H1 (cell line): ENCODE results near the gene TSEN34. TPM values are rescaled to one million over a fixed set of nuclear protein-coding genes. Genes with fewer than 3 reads are reported as not detected.

Experiments used
- CTCF ChIA-PET: fragments of 300-600 bp; sonication (Branson Sonifier 250); formaldehyde crosslinking; loops from one replicate; lab custom pipeline; 2021; ENCODE audit not compliant: partially characterized antibody; lab: Charles Lee
- POLR2A ChIA-PET: fragments of 300-600 bp; sonication (Branson Sonifier 250); formaldehyde crosslinking; loops from one replicate; lab custom pipeline; 2021; ENCODE audit warnings: inconsistent platforms; ENCODE audit not compliant: partially characterized antibody; lab: Charles Lee
- DNase-seq, 2 experiments: peaks; one replicate each; pipeline versions ENCODE4 v3.0.0 to v3.0.0-alpha.2; 2010 to 2022; ENCODE audit warnings: low spot score in 2 of 2, low read depth in 1 of 2, mixed read lengths in 1 of 2
- FAIRE-seq: peaks from 2 replicates; lab custom pipeline; 2011; peaks lifted over from hg19 to GRCh38; lab: Jason Lieb, UNC
- H2AFZ ChIP-seq: 2 replicates; pipeline ENCODE4 v1.8.1; 2012; ENCODE audit warnings: low read length, inconsistent platforms
- H2AK5ac ChIP-seq: 2 replicates; pipeline ENCODE4 v1.6.1; 2013; ENCODE audit warnings: low read depth, low read length
- H2BK120ac ChIP-seq: replicated peaks from 2 replicates; pipeline ENCODE3; 2013; ENCODE audit warnings: low read depth, low read length, inconsistent platforms
- H2BK12ac ChIP-seq: 2 replicates; pipeline ENCODE4 v1.6.1; 2013; ENCODE audit warnings: low read depth, low read length
- H2BK15ac ChIP-seq: 2 replicates; pipeline ENCODE4 v1.6.1; 2013; ENCODE audit warnings: low read length
- H2BK20ac ChIP-seq: 2 replicates; pipeline ENCODE4 v1.6.1; 2013; ENCODE audit warnings: low read length
- H2BK5ac ChIP-seq: 2 replicates; pipeline ENCODE4 v1.6.1; 2013; ENCODE audit warnings: low read depth, low read length
- H3K14ac ChIP-seq: 2 replicates; pipeline ENCODE4 v1.6.1; 2013; ENCODE audit warnings: inconsistent platforms; ENCODE audit not compliant: insufficient read length
- H3K18ac ChIP-seq: 2 replicates; pipeline ENCODE4 v1.6.1; 2013; ENCODE audit warnings: low read length; ENCODE audit errors: extremely low read depth
- H3K23ac ChIP-seq: 2 replicates; pipeline ENCODE4 v1.6.1; 2013; ENCODE audit warnings: inconsistent platforms; ENCODE audit not compliant: insufficient read length
- H3K23me2 ChIP-seq: 2 replicates; pipeline ENCODE4 v1.6.1; 2013; ENCODE audit warnings: low read depth, low read length
- H3K27ac ChIP-seq: 2 replicates; pipeline ENCODE4 v1.6.1; 2011; ENCODE audit warnings: low read depth, low read length, inconsistent platforms
- H3K27me3 ChIP-seq, 4 experiments: replicated peaks in 1 of 4; 1 replicate in 1 of 4; 2 replicates in 3 of 4; pipeline versions ENCODE4 v1.6.1 to v1.8.1; 2011 to 2013; ENCODE audit warnings: low read length in 3 of 4, mild to moderate bottlenecking in 3 of 4, inconsistent platforms in 2 of 4, mixed read lengths in 2 of 4, moderate library complexity in 1 of 4; ENCODE audit not compliant: control insufficient read depth in 3 of 4, insufficient read depth in 3 of 4; ENCODE audit errors: extremely low read depth in 1 of 4
- H3K36me3 ChIP-seq, 4 experiments: 2 replicates each; pipeline versions ENCODE4 v1.6.1 to v1.8.1; 2011 to 2013; ENCODE audit warnings: mild to moderate bottlenecking in 4 of 4, low read length in 3 of 4, moderate library complexity in 2 of 4, control low read depth in 1 of 4, inconsistent platforms in 1 of 4; ENCODE audit not compliant: insufficient read depth in 4 of 4, control insufficient read depth in 2 of 4
- H3K4ac ChIP-seq: replicated peaks from 2 replicates; pipeline ENCODE3; 2013; ENCODE audit warnings: low read length, low read depth, mixed read lengths, inconsistent platforms; ENCODE audit not compliant: insufficient read length
- H3K4me1 ChIP-seq, 4 experiments: replicated peaks in 1 of 4; 1 replicate in 1 of 4; 2 replicates in 3 of 4; pipeline versions ENCODE4 v1.6.1 to v1.8.1; 2011 to 2013; ENCODE audit warnings: low read length in 3 of 4, inconsistent platforms in 2 of 4, mixed read lengths in 1 of 4; ENCODE audit not compliant: insufficient read depth in 4 of 4, control insufficient read depth in 3 of 4
- H3K4me2 ChIP-seq, 2 experiments: 2 replicates each; pipeline versions ENCODE4 v1.6.1 to v1.8.1; 2011 to 2013; ENCODE audit warnings: low read depth in 2 of 2, low read length in 2 of 2, control low read depth in 1 of 2, inconsistent platforms in 1 of 2, mild to moderate bottlenecking in 1 of 2; ENCODE audit not compliant: insufficient read depth in 1 of 2
- H3K4me3 ChIP-seq, 4 experiments: fragments of 200-600, 300-600 bp in 1 of 4; sonication (generic), shearing (Covaris generic), sonication (Bioruptor Twin) in 1 of 4; 2 replicates each; pipeline versions ENCODE4 v1.5.1 to v1.8.1; 2011 to 2016; ENCODE audit warnings: low read length in 4 of 4, low read depth in 3 of 4, control low read depth in 2 of 4, inconsistent platforms in 2 of 4, mild to moderate bottlenecking in 2 of 4, mixed read lengths in 1 of 4, moderate library complexity in 1 of 4; ENCODE audit not compliant: insufficient read depth in 2 of 4; ENCODE audit errors: extremely low read depth in 1 of 4
- H3K56ac ChIP-seq: replicated peaks from 2 replicates; pipeline ENCODE3; 2013; ENCODE audit warnings: low read depth, mild to moderate bottlenecking, mixed read lengths, low read length, inconsistent platforms; ENCODE audit not compliant: insufficient read length
- H3K79me1 ChIP-seq: 2 replicates; pipeline ENCODE4 v1.6.1; 2013; ENCODE audit warnings: low read depth, low read length, control low read depth
- H3K79me2 ChIP-seq, 2 experiments: 2 replicates each; pipeline versions ENCODE4 v1.6.1 to v1.8.1; 2012 to 2013; ENCODE audit warnings: low read length in 2 of 2, mild to moderate bottlenecking in 2 of 2, inconsistent platforms in 1 of 2; ENCODE audit not compliant: insufficient read depth in 2 of 2, control insufficient read depth in 1 of 2
- H3K9ac ChIP-seq, 4 experiments: replicated peaks in 1 of 4; 1 replicate in 1 of 4; 2 replicates in 3 of 4; pipeline versions ENCODE4 v1.6.1 to v1.8.1; 2011 to 2013; ENCODE audit warnings: low read depth in 3 of 4, low read length in 3 of 4, control low read depth in 2 of 4, mild to moderate bottlenecking in 2 of 4, moderate library complexity in 2 of 4, inconsistent platforms in 1 of 4; ENCODE audit errors: extremely low read depth in 1 of 4
- H3K9me3 ChIP-seq, 2 experiments: 2 replicates each; pipeline versions ENCODE4 v1.6.1 to v1.8.1; 2012 to 2013; ENCODE audit warnings: mild to moderate bottlenecking in 2 of 2, moderate library complexity in 2 of 2, control low read depth in 1 of 2, inconsistent platforms in 1 of 2, low read depth in 1 of 2, low read length in 1 of 2, mixed read lengths in 1 of 2; ENCODE audit not compliant: insufficient read depth in 2 of 2
- H4K20me1 ChIP-seq, 2 experiments: replicated peaks in 1 of 2; 2 replicates each; pipeline versions ENCODE3 to v1.8.1; 2011 to 2013; ENCODE audit warnings: inconsistent platforms in 2 of 2, low read length in 2 of 2, mild to moderate bottlenecking in 1 of 2; ENCODE audit not compliant: insufficient read depth in 2 of 2, control insufficient read depth in 1 of 2
- H4K5ac ChIP-seq: 2 replicates; pipeline ENCODE4 v1.6.1; 2013; ENCODE audit warnings: low read length, low read depth, mixed read lengths, inconsistent platforms; ENCODE audit not compliant: insufficient read length
- H4K8ac ChIP-seq: 2 replicates; pipeline ENCODE4 v1.8.0; 2013; ENCODE audit warnings: mild to moderate bottlenecking, moderate library complexity, low read length, inconsistent platforms; ENCODE audit not compliant: insufficient read depth; ENCODE audit errors: extremely low read depth
- H4K91ac ChIP-seq: replicated peaks from 2 replicates; pipeline ENCODE3; 2013; ENCODE audit warnings: low read length, mixed read lengths, inconsistent platforms; ENCODE audit not compliant: insufficient read length
- EP300 ChIP-seq, 2 experiments: IDR thresholded peaks; 1 replicate in 1 of 2; 2 replicates in 1 of 2; pipeline ENCODE4 v1.6.1; 2011 to 2012; ENCODE audit warnings: low read depth in 2 of 2, low read length in 2 of 2, mild to moderate bottlenecking in 2 of 2, borderline replicate concordance in 1 of 2, inconsistent platforms in 1 of 2, moderate library complexity in 1 of 2
- HDAC2 ChIP-seq, 2 experiments: fragments of 300-600 bp in 1 of 2; sonication (generic) in 1 of 2; IDR thresholded peaks; 2 replicates each; pipeline ENCODE4 v1.6.1; 2011 to 2012; ENCODE audit warnings: low read depth in 2 of 2, low read length in 2 of 2, mild to moderate bottlenecking in 2 of 2, moderate library complexity in 2 of 2, borderline replicate concordance in 1 of 2, inconsistent platforms in 1 of 2
- KDM5A ChIP-seq: fragments of 200-600 bp; IDR thresholded peaks from 2 replicates; pipeline ENCODE4 v1.7.1; 2012; ENCODE audit warnings: mild to moderate bottlenecking, low read length, inconsistent platforms, mixed read lengths
- NANOG ChIP-seq: IDR thresholded peaks from 2 replicates; pipeline ENCODE4 v1.6.1; 2011; ENCODE audit warnings: low read length, low read depth, mild to moderate bottlenecking, inconsistent platforms; ENCODE audit not compliant: insufficient read depth, poor library complexity, severe bottlenecking
- RNF2 ChIP-seq: fragments of 200-900, 300-1000 bp; sonication (generic); IDR thresholded peaks from 2 replicates; pipeline ENCODE4 v1.7.1; 2016; ENCODE audit warnings: borderline replicate concordance, low read depth, mild to moderate bottlenecking, antibody characterized with exemption, low read length; ENCODE audit not compliant: poor library complexity, severe bottlenecking; ENCODE audit errors: missing control alignments
- RXRA ChIP-seq: IDR thresholded peaks from 2 replicates; pipeline ENCODE4 v1.6.1; 2011; ENCODE audit warnings: low read depth, mild to moderate bottlenecking, low read length, moderate library complexity; ENCODE audit not compliant: insufficient read depth
- SP4 ChIP-seq: IDR thresholded peaks from 2 replicates; pipeline ENCODE4 v1.6.1; 2012; ENCODE audit warnings: low read length, inconsistent platforms
- WGBS, 2 experiments: shearing (Covaris generic) in 1 of 2; methylation state at CpG; one replicate each; pipeline versions ENCODE4 v1.1.6 to v1.1.7; 2013 to 2015; ENCODE audit warnings: low lambda C conversion rate in 2 of 2, mixed read lengths in 2 of 2, inconsistent platforms in 1 of 2, low coverage in 1 of 2, missing lambda C conversion rate in 1 of 2; ENCODE audit not compliant: insufficient replicate concordance in 2 of 2, insufficient coverage in 1 of 2, insufficient read length in 1 of 2; ENCODE audit errors: extremely low coverage in 1 of 2, missing lambda C conversion rate in 1 of 2; 5-methylcytosine and 5-hydroxymethylcytosine counted together
- polyA plus RNA-seq, 7 experiments: library from polyadenylated mRNA; depleted of rRNA in 3 of 7; stranded (reverse) in 5 of 7; unstranded in 2 of 7; fragments of >200 nt in 5 of 7; fragments of 200-250 nt in 2 of 7; gene quantifications; 1 replicate in 5 of 7; 2 replicates in 1 of 7; 4 replicates in 1 of 7; pipeline versions ENCODE4 v1.2.1 to v1.2.3, GENCODE V29; 2011 to 2013; ENCODE audit warnings: missing spikeins in 2 of 7, mixed read lengths in 2 of 7
- total RNA-seq: library from RNA; stranded (reverse); fragmentation: NEBNext Ultra II Directional; extraction: Animal tissue kit (Norgen Biotek cat#: 25700); gene quantifications from 2 replicates; pipeline ENCODE4 v1.2.1, GENCODE V29; 2021
- TF ChIP-seq, protein P1 (sequence below), 3 experiments: IDR thresholded peaks; 1 replicate in 2 of 3; 2 replicates in 1 of 3; pipeline versions ENCODE4 v1.5.1 to v1.6.1; 2011; ENCODE audit warnings: low read length in 3 of 3, mild to moderate bottlenecking in 3 of 3, inconsistent platforms in 2 of 3, low read depth in 1 of 3, moderate library complexity in 1 of 3; ENCODE audit not compliant: insufficient read depth in 1 of 3; ENCODE audit errors: control extremely low read depth in 1 of 3

The TSEN34 gene
- total and polyA plus RNA-seq, 2 of the 8 experiments (the other 6 are each of a cell fraction or from before 2014, with no cell fraction given) = 22.5 to 52.3 TPM

DNA sequence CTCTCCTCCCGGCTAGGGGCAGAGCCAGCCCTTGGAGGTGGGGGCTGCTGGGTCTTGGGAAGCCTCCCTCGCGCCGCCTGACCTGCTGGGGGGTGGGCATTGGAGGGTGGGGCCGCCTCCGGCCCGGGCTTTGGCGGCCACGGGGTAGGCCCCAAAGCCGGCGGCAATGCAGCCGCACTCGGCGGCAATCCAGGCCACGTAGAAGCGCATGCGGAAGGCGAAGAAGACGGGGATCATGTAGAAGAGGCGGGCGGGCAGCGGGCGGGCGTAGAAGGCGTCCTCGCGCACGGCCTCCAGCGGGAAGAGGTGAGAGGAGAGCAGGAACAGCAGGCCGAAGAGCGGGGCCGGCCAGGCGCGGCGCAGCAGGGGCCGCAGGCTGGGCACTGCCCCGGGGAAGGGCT is 10.4 kb upstream of the TSEN34 start:
- H4K20me1 ChIP-seq = peaks cover 10 to 15% of the 10 kb centered on the region in 2 experiments
- H2BK5ac ChIP-seq = no peak overlapping the region
- no peak overlapping the region for H3K4me3 ChIP-seq
- peak overlapping the region; percentile 16; the same call in 1 of the 2 replicates for H4K8ac ChIP-seq
- H3K4ac ChIP-seq = no peak overlapping the region
- no peaks in the 10 kb centered on the region for H3K27me3 ChIP-seq
- peak overlapping the region; percentile 17; the same call in 1 of the 2 replicates for H3K27ac ChIP-seq
- DNase-seq (no peak), FAIRE-seq (no peak)
- no peak overlapping the region for H2BK120ac ChIP-seq
- no peak overlapping the region for H2BK15ac ChIP-seq
- H3K79me2 ChIP-seq = no peaks in the 10 kb centered on the region
- no peak overlapping the region for H4K5ac ChIP-seq
- no peak overlapping the region for H3K23ac ChIP-seq
- H3K9ac ChIP-seq = no peak overlapping the region; a peak in 1 of 7 replicates
- no peaks in the 10 kb centered on the region for H3K9me3 ChIP-seq
- WGBS, 2 experiments = 89% methylated on average over 1 of the region's 37 CpGs; no CpG with 5 or more reads in 1 of the 2 experiments
- H3K23me2 ChIP-seq = no peaks in the 10 kb centered on the region; the same call in 1 of the 2 replicates
- no peak overlapping the region for H2BK12ac ChIP-seq
- H2AK5ac ChIP-seq = no peak overlapping the region
- H3K4me2 ChIP-seq = no peak overlapping the region
- H3K36me3 ChIP-seq = peaks cover 6 to 11% (median 7%) of the 10 kb centered on the region in 4 experiments; a peak in 6 of 8 replicates
- CTCF ChIA-PET = interaction anchor here (1.0 to 1.9 kb wide), 9 partner anchors 8 to 84 kb away, joined by 3 to 7 read pairs (median 4); partner anchors contain the start of genes LENG1 and MBOAT7
- no peak overlapping the region for H3K14ac ChIP-seq
- TF ChIP-seq, protein P1, sequence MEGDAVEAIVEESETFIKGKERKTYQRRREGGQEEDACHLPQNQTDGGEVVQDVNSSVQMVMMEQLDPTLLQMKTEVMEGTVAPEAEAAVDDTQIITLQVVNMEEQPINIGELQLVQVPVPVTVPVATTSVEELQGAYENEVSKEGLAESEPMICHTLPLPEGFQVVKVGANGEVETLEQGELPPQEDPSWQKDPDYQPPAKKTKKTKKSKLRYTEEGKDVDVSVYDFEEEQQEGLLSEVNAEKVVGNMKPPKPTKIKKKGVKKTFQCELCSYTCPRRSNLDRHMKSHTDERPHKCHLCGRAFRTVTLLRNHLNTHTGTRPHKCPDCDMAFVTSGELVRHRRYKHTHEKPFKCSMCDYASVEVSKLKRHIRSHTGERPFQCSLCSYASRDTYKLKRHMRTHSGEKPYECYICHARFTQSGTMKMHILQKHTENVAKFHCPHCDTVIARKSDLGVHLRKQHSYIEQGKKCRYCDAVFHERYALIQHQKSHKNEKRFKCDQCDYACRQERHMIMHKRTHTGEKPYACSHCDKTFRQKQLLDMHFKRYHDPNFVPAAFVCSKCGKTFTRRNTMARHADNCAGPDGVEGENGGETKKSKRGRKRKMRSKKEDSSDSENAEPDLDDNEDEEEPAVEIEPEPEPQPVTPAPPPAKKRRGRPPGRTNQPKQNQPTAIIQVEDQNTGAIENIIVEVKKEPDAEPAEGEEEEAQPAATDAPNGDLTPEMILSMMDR (IDR thresholded peaks at IDR 0.05; ENCODE audit: control extremely low read depth in 1 of 3, insufficient read depth in 1 of 3, low read depth in 1 of 3, low read length in 3 of 3) = no peak
- no peak for TF ChIP-seq EP300 (IDR thresholded peaks at IDR 0.05; ENCODE audit: borderline replicate concordance in 1 of 2, low read depth in 2 of 2, low read length in 2 of 2)
- no peak for TF ChIP-seq RNF2
- no peak for TF ChIP-seq NANOG
- TF ChIP-seq RXRA = no peak
- TF ChIP-seq SP4 = no peak
- TF ChIP-seq HDAC2 (IDR thresholded peaks at IDR 0.05; ENCODE audit: borderline replicate concordance in 1 of 2, low read depth in 2 of 2, low read length in 2 of 2) = no peak
- no peak for TF ChIP-seq KDM5A
- H4K91ac ChIP-seq = no peak overlapping the region
- no peak overlapping the region for H2AFZ ChIP-seq
- H3K4me1 ChIP-seq = peaks cover 0 to 7% (median 3%) of the 10 kb centered on the region in 4 experiments; a peak in 5 of 7 replicates
- no peak overlapping the region for H3K18ac ChIP-seq
- no peak overlapping the region for H3K56ac ChIP-seq
- POLR2A ChIA-PET = interaction anchor here (1.2 to 28.7 kb wide), 3 partner anchors 8 to 27 kb away, joined by 4 to 909 read pairs (median 23); partner anchors contain the start of genes MBOAT7 and RPS9
- H2BK20ac ChIP-seq = no peak overlapping the region
- H3K79me1 ChIP-seq = no peaks in the 10 kb centered on the region
